Tibial nerve (tissue), 4 donors: Measurements from ENCODE around the gene SHFL.

Experiments
- CTCF ChIP-seq, 5 experiments: fragments of 200-600 bp in 3 of 5; fragments of 450-650 bp in 2 of 5; sonication (generic) in 3 of 5; IDR thresholded peaks; one replicate each; pipeline ENCODE4 v1.5.1; 2016 to 2019; ENCODE audit warnings: antibody characterized with exemption in 5 of 5, mild to moderate bottlenecking in 3 of 5, moderate library complexity in 2 of 5
- EP300 ChIP-seq, 2 donors: sonication (generic); formaldehyde crosslinking; IDR thresholded peaks; one replicate each; pipeline ENCODE4 v1.6.1; 2017; ENCODE audit warnings: antibody characterized with exemption in 2 of 2, mild to moderate bottlenecking in 1 of 2
- POLR2A ChIP-seq, 2 donors: fragments of 450-650 bp; IDR thresholded peaks; one replicate each; pipeline ENCODE4 v1.6.1; 2017; ENCODE audit warnings: antibody characterized with exemption in 2 of 2, mild to moderate bottlenecking in 2 of 2, moderate library complexity in 2 of 2

GRCh38 chr19:10070730-10071446 lies 15.2 kb upstream of the SHFL start:
- TF ChIP-seq POLR2A (IDR thresholded peaks at IDR 0.05) (no peak), CTCF (IDR thresholded peaks at IDR 0.05) (no peak), EP300 (IDR thresholded peaks at IDR 0.05) (no peak)
